Effector memory CD4-positive, alpha-beta T cell (primary cell): Measurements from ENCODE around the gene ADGRG1.

Experiments
- DNase-seq, 3 donors: peaks; one replicate each; pipeline ENCODE4 v3.0.0-alpha.2; 2020
- H3K27ac ChIP-seq: 2 replicates; pipeline ENCODE4 v1.7.0; 2013; ENCODE audit warnings: mild to moderate bottlenecking, low read length, moderate library complexity; ENCODE audit not compliant: insufficient read depth, poor library complexity, severe bottlenecking
- H3K27me3 ChIP-seq: replicated peaks from 2 replicates; pipeline ENCODE4 v1.7.0; 2013; ENCODE audit warnings: mild to moderate bottlenecking, low read length; ENCODE audit not compliant: insufficient read depth, control insufficient read depth, poor library complexity, severe bottlenecking
- H3K36me3 ChIP-seq: 2 replicates; pipeline ENCODE4 v1.7.0; 2013; ENCODE audit warnings: mild to moderate bottlenecking, low read length, moderate library complexity; ENCODE audit not compliant: control insufficient read depth, insufficient read depth
- H3K4me1 ChIP-seq: 2 replicates; pipeline ENCODE4 v1.7.0; 2013; ENCODE audit warnings: low read length, mild to moderate bottlenecking; ENCODE audit not compliant: control insufficient read depth, insufficient read depth, poor library complexity, severe bottlenecking
- H3K4me3 ChIP-seq: 2 replicates; pipeline ENCODE4 v1.7.0; 2013; ENCODE audit warnings: low read length, low read depth, mild to moderate bottlenecking; ENCODE audit not compliant: insufficient read depth, poor library complexity, severe bottlenecking
- H3K9me3 ChIP-seq: 2 replicates; pipeline ENCODE4 v1.7.0; 2013; ENCODE audit warnings: mild to moderate bottlenecking, low read length, moderate library complexity; ENCODE audit not compliant: control insufficient read depth

ADGRG1 gene

DNA sequence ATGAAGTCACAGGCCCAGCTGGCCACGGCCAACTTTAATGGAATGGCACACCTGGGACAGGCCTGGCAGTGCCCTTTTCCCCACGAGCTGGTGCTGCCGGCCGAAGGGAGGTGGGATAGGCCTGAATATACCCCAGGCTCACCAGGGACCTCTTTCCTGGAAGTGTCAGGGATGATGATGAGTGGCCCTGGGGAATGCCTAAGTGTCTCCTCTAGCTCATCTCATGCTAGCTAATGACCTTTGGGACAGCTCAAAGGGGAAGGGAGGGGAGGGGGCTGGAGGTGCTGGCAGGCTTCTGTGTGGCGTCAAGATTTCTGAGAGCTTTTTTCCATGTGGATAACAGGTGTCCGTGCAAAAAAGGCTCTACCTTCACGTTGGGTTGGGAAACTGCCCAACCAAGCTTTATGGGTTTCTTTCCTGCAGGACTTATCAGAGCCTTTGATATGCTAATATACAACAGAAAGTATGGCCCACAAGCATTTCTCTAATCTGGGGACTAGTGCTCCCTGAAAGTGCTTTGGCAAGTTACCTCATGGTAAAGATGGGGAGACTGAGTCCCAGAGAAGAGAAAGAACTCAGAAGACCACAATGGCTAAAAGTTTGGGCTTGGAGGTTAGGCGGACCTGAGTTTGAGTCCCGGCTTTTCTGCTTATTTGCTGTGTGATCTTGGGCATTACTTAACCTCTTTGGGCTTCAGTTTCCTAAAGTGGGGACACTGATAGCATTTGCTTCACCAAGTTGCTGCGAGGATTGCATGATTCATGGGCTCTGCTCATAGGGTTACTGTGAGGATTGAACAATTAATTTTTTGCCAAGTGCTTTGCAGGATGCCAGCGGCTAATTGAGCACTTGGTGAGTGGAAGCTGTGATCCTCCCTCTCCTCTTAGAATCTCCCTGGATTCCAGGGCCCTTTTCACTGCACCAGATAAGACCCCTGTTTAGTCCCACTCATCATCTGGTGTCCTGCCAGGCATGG is 14.0 kb downstream of the ADGRG1 start:
- no peak overlapping the region for H3K4me3 ChIP-seq
- no peaks in the 10 kb centered on the region for H3K27me3 ChIP-seq
- no peaks in the 10 kb centered on the region for H3K4me1 ChIP-seq
- no peak overlapping the region for H3K27ac ChIP-seq
- H3K36me3 ChIP-seq, result no peaks in the 10 kb centered on the region
- DNase-seq, result no peak
- no peaks in the 10 kb centered on the region for H3K9me3 ChIP-seq

DNA sequence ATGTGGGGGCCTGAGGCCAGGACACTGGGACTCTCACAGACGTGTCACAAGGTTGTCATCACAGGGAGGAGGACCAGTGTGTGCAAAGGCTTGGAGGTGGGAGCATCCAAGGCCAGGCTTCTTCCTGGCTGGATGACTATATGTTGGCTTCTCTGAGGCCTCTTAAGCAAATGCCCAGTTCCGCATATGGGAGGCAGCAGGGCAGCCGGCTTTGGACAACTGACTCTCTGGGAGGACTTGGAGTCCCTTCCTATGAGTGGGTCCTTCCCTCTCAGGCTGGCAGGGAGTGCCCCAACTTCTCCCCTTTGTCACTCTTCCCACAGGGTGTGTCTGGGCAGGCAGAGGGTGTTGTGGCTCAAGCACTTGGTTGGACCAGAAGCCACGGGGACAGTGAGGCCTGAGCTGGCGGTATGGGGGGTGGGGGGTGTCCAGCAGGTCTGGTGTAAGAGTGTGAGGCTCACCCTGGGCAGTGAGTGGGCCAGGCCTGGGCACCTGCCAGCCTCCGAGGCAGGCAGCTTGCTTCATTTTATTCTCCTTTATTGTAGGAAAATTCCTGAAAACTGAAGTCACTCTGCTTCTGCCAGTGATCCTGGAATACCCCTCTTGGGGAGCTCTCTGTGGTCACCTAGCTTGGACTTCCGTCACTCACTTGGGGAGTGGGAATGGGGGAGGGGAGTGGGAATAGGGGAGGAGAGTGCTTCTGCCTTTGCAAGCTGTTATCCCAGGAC is 14.9 kb downstream of the ADGRG1 start:
- Histone ChIP-seq H3K27me3 (no peaks in the 10 kb centered on the region), H3K4me3 (no peak overlapping the region), H3K9me3 (no peaks in the 10 kb centered on the region), H3K36me3 (no peaks in the 10 kb centered on the region), H3K4me1 (no peaks in the 10 kb centered on the region), H3K27ac (no peak overlapping the region)
- DNase-seq, result no peak

DNA sequence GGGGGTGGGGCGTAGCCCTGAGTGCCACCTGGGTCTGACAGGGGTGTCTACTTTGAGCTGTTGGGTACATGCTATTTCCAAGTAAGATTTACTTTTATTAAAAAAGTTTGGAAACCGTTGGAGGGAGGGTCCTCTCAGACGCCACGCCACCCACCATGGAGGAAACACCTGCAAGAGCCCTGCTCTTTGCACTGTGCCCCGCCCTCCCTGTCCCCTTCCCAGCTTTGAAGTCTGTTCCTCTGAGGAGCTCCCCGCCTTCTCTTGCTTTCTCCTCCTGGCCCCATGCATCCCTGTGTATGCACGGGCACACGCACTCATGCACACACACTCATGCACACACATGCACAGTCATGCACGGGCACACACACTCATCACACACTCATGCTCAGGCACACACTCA is 15.5 kb downstream of the ADGRG1 start:
- H3K27me3 ChIP-seq, result no peaks in the 10 kb centered on the region
- no peak overlapping the region for H3K27ac ChIP-seq
- no peaks in the 10 kb centered on the region for H3K4me1 ChIP-seq
- H3K4me3 ChIP-seq, result no peak overlapping the region
- no peaks in the 10 kb centered on the region for H3K36me3 ChIP-seq
- DNase-seq, result no peak
- H3K9me3 ChIP-seq, result no peaks in the 10 kb centered on the region

DNA sequence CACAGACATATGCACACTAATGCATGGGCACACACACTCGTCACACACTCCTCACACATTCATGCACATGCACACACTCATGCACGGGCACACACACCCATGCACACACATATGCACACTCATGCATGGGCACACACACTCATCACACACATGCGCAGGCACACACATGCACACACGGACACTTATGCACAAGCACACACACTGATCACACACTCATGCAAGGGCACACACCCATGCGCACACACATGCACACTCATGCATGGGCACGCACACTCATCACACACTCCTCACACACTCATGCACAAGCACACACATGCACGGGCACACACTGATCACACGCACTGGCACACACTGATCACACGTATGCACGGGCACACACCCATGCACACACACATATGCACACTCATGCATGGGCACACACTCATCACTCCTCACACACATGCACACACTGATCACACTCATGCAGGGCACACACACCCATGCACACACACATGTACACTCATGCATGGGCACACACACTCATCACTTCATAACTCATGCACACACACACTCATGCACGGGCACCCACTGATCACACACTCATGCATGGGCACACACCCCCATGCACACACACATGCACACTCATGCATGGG is 16.1 kb downstream of the ADGRG1 start:
- Histone ChIP-seq H3K9me3 (no peaks in the 10 kb centered on the region), H3K27me3 (no peaks in the 10 kb centered on the region), H3K4me3 (no peak overlapping the region), H3K36me3 (no peaks in the 10 kb centered on the region), H3K4me1 (no peaks in the 10 kb centered on the region), H3K27ac (no peak overlapping the region)
- DNase-seq, result no peak

DNA sequence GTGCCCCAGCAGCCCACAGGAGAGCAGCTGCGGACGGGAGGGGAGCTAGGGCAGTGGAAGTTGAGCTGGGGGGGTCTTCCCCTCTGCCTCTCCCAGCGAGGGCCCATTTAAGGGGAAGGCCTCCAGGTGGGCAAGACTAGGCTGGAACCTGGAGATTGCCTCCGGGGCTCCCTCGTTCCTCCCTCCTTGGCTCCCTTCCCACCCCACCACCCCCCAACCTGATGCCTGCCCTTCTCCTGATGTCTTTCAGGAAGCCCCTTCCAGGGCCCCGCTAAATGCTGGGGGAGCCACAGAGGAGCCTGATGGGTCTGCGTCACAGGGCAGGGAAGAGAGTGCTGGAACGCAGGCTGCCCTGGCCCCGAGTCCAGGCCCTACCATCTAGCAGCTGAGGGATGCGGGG is 16.7 kb downstream of the ADGRG1 start:
- no peaks in the 10 kb centered on the region for H3K36me3 ChIP-seq
- no peaks in the 10 kb centered on the region for H3K27me3 ChIP-seq
- DNase-seq, result no peak
- no peak overlapping the region for H3K4me3 ChIP-seq
- H3K27ac ChIP-seq, result no peak overlapping the region
- H3K4me1 ChIP-seq, result no peaks in the 10 kb centered on the region
- no peaks in the 10 kb centered on the region for H3K9me3 ChIP-seq

DNA sequence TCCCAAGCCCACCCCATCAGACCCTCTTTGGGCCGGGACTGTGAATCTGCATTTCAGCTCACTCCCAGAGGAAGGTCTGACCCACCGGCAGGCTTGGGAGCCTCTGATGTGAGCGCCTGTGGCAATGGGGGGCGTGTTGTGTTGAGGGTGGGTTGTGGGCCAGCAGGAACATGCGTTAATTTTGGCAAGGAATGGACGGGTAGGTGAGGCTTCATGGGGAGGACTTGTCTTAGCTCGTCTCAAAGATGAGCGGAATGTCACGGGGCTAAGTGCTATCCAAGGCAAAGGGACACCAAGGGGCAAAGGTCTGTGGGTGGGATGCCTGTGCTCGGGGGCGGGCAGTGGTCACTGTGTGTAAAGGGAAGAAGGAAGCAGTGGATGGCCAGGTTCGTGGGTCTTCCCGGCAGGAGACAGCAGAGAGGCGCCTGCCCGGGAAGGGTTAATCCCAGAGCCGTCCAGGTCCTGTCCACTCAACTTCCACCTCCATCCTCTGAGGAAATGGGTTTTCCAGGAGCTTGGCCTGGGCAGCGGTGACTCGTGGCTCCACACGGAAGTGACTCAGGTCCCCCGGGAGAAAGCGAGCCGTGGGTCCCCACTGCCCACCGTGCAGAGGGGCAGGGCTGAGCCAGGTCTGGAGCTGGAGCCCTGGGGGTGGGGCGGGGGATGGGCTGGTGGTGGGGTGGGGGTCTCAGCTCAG is 17.4 kb downstream of the ADGRG1 start:
- no peak overlapping the region for H3K4me3 ChIP-seq
- no peak for DNase-seq
- H3K36me3 ChIP-seq, result no peaks in the 10 kb centered on the region
- no peaks in the 10 kb centered on the region for H3K9me3 ChIP-seq
- H3K27me3 ChIP-seq, result no peaks in the 10 kb centered on the region
- H3K27ac ChIP-seq, result no peak overlapping the region
- no peaks in the 10 kb centered on the region for H3K4me1 ChIP-seq

DNA sequence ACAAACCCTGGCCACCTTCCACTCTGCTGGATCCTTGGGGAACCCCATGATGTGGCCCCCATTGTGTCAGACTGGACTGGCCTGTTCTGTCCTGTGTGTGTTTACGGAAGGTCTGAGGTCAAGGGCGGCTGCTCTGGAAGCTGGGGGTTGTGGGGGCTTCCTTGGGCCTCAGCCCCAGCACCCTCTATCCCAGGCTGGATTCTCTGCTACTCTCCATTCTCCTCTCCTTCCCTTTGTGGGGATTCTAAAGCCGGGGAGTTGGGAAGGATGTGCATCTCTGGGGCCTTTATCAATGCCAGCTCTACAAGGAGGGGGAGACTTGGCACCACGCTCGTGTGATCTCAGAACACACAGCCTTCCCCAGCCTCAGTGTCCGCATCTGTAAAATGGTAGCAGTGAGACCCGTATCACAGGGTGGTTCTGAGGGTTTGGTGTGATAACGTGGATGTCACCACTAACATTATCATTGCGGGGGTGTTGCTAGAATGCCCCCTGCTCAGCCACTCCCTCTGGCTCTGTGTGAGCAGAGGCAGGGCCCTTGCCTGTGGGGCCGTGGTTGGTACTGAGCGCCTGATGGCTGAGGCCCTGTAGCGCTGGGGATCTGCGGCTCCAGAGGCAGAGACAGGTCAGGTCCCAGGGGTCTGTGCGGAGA is 18.1 kb downstream of the ADGRG1 start:
- DNase-seq, result no peak
- H3K27ac ChIP-seq, result no peak overlapping the region
- H3K4me1 ChIP-seq, result peaks cover 4% of the 10 kb centered on the region

DNA sequence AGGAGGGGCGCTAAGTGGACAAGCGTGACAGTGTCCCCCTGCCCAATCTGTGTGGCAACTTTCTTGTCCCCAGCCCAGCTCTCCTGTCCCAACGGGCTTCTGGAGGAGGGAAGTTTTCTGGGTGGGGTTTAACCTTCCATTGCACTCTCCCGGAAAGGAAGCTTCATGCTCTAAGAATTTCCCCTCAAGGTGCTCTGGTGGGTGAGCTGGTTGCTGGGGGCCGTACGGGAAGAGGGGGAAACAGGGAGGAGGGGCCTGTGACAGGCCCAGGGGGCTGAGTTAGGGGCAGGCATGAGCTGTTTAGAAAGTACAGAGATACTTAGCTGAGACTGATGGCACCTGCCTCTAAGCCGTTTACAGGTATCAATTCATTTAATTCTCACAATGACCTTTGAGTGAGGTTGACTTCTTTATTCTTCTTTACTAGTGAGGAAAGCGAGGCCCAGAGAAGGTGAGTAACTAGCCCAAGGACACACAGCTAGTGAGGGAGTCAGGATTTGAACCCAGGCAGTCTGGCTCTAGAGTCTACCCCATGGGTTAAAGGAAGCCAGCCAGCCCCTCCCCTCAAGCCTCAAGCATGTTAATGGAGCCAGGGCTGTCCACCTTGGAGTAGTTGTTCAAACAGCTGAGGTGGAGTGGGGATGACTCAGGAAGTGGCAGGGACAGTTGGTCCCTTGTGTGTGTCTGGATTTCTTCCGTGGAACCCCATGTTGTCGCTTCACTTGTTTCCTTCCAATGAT is 18.9 kb downstream of the ADGRG1 start:
- H3K4me1 ChIP-seq, result peaks cover 4% of the 10 kb centered on the region
- no peaks in the 10 kb centered on the region for H3K27me3 ChIP-seq
- no peaks in the 10 kb centered on the region for H3K36me3 ChIP-seq
- DNase-seq, result no peak
- no peak overlapping the region for H3K27ac ChIP-seq
- H3K9me3 ChIP-seq, result no peaks in the 10 kb centered on the region
- no peak overlapping the region for H3K4me3 ChIP-seq

More for the DNA sequence above, 18.1 kb downstream of the ADGRG1 start:
- Histone ChIP-seq H3K36me3 (no peaks in the 10 kb centered on the region), H3K9me3 (no peaks in the 10 kb centered on the region), H3K4me3 (no peak overlapping the region), H3K27me3 (no peaks in the 10 kb centered on the region)

DNA sequence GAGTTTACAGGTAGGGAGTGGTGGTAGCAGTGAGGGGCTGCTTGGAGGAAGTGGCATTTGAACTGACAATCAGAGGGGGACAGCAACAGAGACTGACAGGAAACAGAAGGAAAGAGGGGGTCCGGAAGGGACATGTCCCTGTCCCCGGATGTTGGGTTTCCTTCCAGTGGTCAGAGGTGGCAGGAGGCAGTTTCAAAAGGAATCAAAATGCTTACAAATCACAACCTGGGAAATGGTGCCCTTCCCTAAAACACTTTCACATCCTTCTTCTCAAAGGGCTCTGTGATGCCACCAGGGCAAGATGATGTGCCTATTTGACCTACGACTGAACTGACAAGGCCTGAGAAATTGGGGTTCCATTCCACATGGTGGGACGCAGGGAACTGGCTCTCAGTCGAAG is 19.7 kb downstream of the ADGRG1 start:
- H3K36me3 ChIP-seq, result no peaks in the 10 kb centered on the region
- H3K27ac ChIP-seq, result no peak overlapping the region
- no peak overlapping the region for H3K4me3 ChIP-seq
- H3K9me3 ChIP-seq, result no peaks in the 10 kb centered on the region
- no peaks in the 10 kb centered on the region for H3K27me3 ChIP-seq
- peaks cover 4% of the 10 kb centered on the region for H3K4me1 ChIP-seq
- DNase-seq, result no peak
